KOPT-K1 (cell line): ENCODE results near the gene TREML4.
A peak's percentile ranks its signal among the peaks of the same experiment; 100 is the strongest.
"Not testable (repeated sequence)": the region's sequence is repeated elsewhere in the genome, so short reads cannot be mapped to it uniquely, and the experiment has no call there.

ENCODE experiments used
- H3K27ac ChIP-seq: fragments of 200-600 bp; sonication (generic); 2 replicates; pipeline ENCODE4 v1.5.1; 2016; ENCODE audit warnings: antibody characterized with exemption, mild to moderate bottlenecking, low read depth, low read length; ENCODE audit not compliant: poor library complexity, severe bottlenecking
- H3K36me3 ChIP-seq: fragments of 200-600 bp; sonication (generic); 2 replicates; pipeline ENCODE4 v1.5.1; 2017; ENCODE audit warnings: antibody characterized with exemption, mild to moderate bottlenecking, low read length, moderate library complexity; ENCODE audit not compliant: insufficient read depth
- H3K9me3 ChIP-seq: fragments of 200-600 bp; sonication (generic); 2 replicates; pipeline ENCODE4 v1.5.1; 2017; ENCODE audit warnings: antibody characterized with exemption, low read length, mild to moderate bottlenecking; ENCODE audit not compliant: insufficient read depth, poor library complexity, severe bottlenecking

The TREML4 gene

GRCh38 chr6:41228096-41228495 lies at the start of gene TREML4:
TREML4 (plus strand) TSS chr6:41228349; CDS start chr6:41228428, 79 bp downstream.
- Histone ChIP-seq H3K27ac (no peak within 1 kb of the TSS), H3K36me3 (no peaks in the 10 kb centered on the region), H3K9me3 (no peaks in the 10 kb centered on the region)

GRCh38 chr6:41179163-41179562 lies 49.0 kb upstream of the TREML4 start:
- Histone ChIP-seq H3K36me3 (no peaks in the 10 kb centered on the region), H3K27ac (no peak overlapping the region), H3K9me3 (no peaks in the 10 kb centered on the region)

GRCh38 chr6:41181566-41181965 lies 46.6 kb upstream of the TREML4 start:
- Histone ChIP-seq H3K9me3 (no peaks in the 10 kb centered on the region), H3K27ac (no peak overlapping the region), H3K36me3 (no peaks in the 10 kb centered on the region)

- Histone ChIP-seq H3K27ac (peak overlapping the region; percentile 17), H3K36me3 (no peaks in the 10 kb centered on the region), H3K9me3 (no peaks in the 10 kb centered on the region)
Observed at GRCh38 chr6:41182069-41183034, 45.8 kb upstream of the TREML4 start.

- H3K27ac ChIP-seq: no peak overlapping the region
- peaks cover 7% of the 10 kb centered on the region for H3K9me3 ChIP-seq
- H3K36me3 ChIP-seq: no peaks in the 10 kb centered on the region
Observed at GRCh38 chr6:41184761-41185160, 43.4 kb upstream of the TREML4 start.

GRCh38 chr6:41186031-41186562 lies 42.1 kb upstream of the TREML4 start:
- no peak overlapping the region for H3K27ac ChIP-seq

GRCh38 chr6:41187924-41188886 lies 39.9 kb upstream of the TREML4 start:
- Histone ChIP-seq H3K36me3 (peaks cover 27% of the 10 kb centered on the region), H3K9me3 (peaks cover 18% of the 10 kb centered on the region), H3K27ac (no peak overlapping the region)

More at GRCh38 chr6:41186031-41186562, 42.1 kb upstream of the TREML4 start:
- H3K36me3 ChIP-seq: peaks cover 8% of the 10 kb centered on the region; the same call in 1 of the 2 replicates
- peaks cover 18% of the 10 kb centered on the region for H3K9me3 ChIP-seq

- H3K27ac ChIP-seq: not testable (repeated sequence)
- Histone ChIP-seq H3K36me3 (peaks cover 27% of the 10 kb centered on the region), H3K9me3 (peaks cover 18% of the 10 kb centered on the region)
Observed at GRCh38 chr6:41189046-41189445, 39.1 kb upstream of the TREML4 start.

GRCh38 chr6:41189967-41190366 lies 38.2 kb upstream of the TREML4 start:
- peaks cover 18% of the 10 kb centered on the region for H3K9me3 ChIP-seq
- peaks cover 36% of the 10 kb centered on the region for H3K36me3 ChIP-seq
- no peak overlapping the region for H3K27ac ChIP-seq

GRCh38 chr6:41190791-41191190 lies 37.4 kb upstream of the TREML4 start:
- H3K9me3 ChIP-seq: peaks cover 18% of the 10 kb centered on the region
- peaks cover 41% of the 10 kb centered on the region for H3K36me3 ChIP-seq
- H3K27ac ChIP-seq: no peak overlapping the region

- no peak overlapping the region for H3K27ac ChIP-seq
- peaks cover 47% of the 10 kb centered on the region for H3K36me3 ChIP-seq
- peaks cover 18% of the 10 kb centered on the region for H3K9me3 ChIP-seq
Observed at GRCh38 chr6:41191569-41191968, 36.6 kb upstream of the TREML4 start.

GRCh38 chr6:41193171-41193734 lies 34.9 kb upstream of the TREML4 start:
- H3K27ac ChIP-seq: no peak overlapping the region
- peaks cover 63% of the 10 kb centered on the region for H3K36me3 ChIP-seq
- peaks cover 18% of the 10 kb centered on the region for H3K9me3 ChIP-seq

GRCh38 chr6:41193884-41194283 lies 34.3 kb upstream of the TREML4 start:
- Histone ChIP-seq H3K36me3 (peaks cover 64% of the 10 kb centered on the region), H3K27ac (no peak overlapping the region), H3K9me3 (peaks cover 18% of the 10 kb centered on the region)

GRCh38 chr6:41194386-41194785 lies 33.8 kb upstream of the TREML4 start:
- Histone ChIP-seq H3K9me3 (peaks cover 15% of the 10 kb centered on the region), H3K36me3 (peaks cover 64% of the 10 kb centered on the region), H3K27ac (no peak overlapping the region)
